GM21367 (cell line): ENCODE measurements around the gene MRPS2.
"Not testable (repeated sequence)": the region's sequence is repeated elsewhere in the genome, so short reads cannot be mapped to it uniquely, and the experiment has no call there.

Experiments
- ATAC-seq: cut with Tn5 transposase; IDR thresholded peaks from one replicate; pipeline ENCODE4 v1.9.1; 2021; ENCODE audit not compliant: unreplicated experiment

MRPS2 gene

GRCh38 chr9:135513351-135513846, 12.9 kb downstream of the MRPS2 start:
- no peak for ATAC-seq

GRCh38 chr9:135513906-135514305, 13.4 kb downstream of the MRPS2 start:
- not testable (repeated sequence) for ATAC-seq

DNA sequence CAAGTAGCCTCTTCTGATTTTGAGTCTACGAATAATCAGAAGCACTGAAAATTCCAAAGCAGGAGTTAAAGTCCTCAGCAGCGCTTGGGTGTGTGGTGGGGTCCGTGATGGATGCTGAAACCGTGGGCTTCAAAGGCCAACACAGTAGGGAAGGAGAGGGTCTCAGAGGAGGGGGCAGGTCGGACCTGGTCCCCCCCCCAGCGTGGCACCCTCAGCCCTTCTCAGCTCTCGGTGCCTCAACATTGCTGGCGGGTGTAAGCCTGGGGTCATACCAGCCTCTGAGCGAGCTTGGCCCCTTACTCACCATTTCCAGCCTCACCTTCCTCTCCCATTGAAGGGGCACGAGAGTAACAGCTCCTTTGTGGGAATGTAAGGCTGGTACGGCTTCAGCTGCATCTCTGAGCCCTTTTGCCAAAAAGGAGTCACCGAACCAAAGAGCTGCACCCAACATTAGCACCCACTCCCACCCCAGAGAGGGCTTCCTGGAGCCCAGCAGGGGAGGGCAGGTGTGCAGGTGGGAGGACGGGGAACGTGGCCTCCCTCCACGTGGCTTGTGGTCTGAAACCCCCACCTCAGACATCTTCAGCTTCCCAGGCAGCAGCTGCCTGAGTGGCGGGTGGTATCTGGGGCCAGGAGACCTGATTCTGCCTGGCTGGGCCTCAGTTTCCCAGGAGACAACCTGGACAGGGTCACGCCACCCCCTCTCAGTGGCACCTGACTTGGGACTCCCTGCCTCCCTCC, 14.0 kb downstream of the MRPS2 start:
- no peak for ATAC-seq

- ATAC-seq: no peak
Observed at GRCh38 chr9:135515083-135515951, 14.8 kb downstream of the MRPS2 start.

DNA sequence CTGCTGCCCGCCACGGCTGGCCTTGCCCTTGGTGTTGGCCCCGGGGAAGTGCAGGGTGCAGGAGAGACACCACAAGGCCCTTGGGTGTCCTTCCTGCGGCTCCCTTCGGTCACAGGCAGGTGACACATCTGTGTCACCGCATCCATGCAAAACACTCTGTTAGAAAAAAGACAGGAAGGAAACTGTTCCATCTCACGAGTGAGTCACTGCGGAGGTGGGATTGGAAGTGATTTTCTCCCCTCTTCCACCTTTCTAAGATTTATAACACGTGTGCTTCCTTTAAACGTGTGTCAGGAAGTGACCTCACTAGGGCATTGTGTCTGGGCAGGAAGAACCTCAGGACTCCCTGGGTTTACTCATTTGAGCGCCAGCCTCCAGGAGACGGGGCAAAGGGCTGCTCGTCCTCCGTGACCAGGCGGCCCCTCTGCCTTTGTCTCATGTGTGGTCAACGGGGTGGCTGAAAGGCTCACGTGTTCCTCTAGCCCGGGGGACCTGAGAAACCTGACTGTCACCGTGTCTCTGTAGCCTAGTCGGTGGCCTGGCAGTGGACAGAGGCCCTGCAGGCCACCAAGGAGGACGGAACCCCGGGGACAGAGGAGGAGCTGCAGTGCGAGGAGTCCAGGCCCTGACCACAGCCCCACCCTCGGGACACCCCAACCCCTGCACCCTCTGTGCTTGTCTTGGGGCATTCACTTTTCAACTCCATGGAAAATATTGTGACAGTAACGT, 15.8 kb downstream of the MRPS2 start:
- no peak for ATAC-seq

- no peak for ATAC-seq
Observed at GRCh38 chr9:135517407-135517822, 16.9 kb downstream of the MRPS2 start.

- ATAC-seq: no peak
Observed at GRCh38 chr9:135519179-135519971, 18.9 kb downstream of the MRPS2 start.

DNA sequence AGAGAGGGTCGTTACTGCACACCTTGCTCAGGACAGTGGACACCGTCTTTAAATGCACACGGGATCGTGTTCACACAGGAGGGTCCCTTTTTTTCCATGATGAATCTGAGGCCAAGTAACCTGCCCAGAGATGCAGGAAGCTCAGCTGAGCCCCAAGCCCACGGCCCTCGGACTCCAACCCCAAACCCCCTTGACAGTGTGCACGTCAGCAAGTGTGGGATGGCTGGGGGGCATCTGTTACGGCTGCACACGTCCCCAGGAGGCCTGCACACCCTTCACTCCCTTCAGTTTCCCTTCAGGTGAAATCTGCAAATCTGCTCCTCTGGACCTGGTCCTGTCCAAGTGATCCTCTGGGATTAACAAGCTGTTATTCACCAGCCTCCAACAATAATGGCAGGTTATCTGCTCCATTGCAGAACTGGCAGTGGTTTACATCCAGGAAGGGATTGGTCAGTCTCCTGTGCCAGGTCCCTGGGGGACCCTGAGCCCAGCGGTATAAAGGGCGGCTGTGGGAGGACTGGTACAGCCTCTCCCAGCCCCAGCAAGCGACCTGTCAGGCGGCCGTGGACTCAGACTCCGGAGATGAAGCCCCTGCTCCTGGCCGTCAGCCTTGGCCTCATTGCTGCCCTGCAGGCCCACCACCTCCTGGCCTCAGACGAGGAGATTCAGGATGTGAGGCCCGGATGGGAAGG, 20.6 kb downstream of the MRPS2 start, which contains the start of gene LCN1:
LCN1 (plus strand) TSS at position 525 of the 692 bp plus-strand sequence; CDS start at position 583, 58 bp downstream.
- ATAC-seq: no peak

DNA sequence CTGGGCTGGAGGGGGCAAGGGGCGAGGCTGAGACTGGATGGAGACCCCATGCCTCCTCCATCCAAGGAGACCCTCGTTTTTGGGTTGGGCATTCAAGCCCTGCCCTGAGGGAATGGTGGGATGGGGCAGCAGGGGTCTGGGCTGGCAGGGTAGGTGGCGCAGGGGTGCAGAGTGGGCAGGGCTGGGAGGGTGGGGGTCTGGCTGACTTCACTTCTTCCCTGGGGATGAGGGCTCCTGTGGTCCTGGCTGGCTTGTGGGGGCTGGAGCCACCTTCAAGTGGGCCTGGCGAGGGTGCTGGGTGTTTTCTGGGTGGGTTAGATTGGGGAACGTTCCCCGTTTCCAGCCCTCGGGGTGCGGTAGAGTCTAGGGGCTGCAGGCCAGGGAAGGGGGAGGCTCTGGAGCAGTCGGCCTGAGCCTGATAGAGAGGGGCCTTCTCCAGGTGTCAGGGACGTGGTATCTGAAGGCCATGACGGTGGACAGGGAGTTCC, 21.2 kb downstream of the MRPS2 start:
- ATAC-seq: no peak

DNA sequence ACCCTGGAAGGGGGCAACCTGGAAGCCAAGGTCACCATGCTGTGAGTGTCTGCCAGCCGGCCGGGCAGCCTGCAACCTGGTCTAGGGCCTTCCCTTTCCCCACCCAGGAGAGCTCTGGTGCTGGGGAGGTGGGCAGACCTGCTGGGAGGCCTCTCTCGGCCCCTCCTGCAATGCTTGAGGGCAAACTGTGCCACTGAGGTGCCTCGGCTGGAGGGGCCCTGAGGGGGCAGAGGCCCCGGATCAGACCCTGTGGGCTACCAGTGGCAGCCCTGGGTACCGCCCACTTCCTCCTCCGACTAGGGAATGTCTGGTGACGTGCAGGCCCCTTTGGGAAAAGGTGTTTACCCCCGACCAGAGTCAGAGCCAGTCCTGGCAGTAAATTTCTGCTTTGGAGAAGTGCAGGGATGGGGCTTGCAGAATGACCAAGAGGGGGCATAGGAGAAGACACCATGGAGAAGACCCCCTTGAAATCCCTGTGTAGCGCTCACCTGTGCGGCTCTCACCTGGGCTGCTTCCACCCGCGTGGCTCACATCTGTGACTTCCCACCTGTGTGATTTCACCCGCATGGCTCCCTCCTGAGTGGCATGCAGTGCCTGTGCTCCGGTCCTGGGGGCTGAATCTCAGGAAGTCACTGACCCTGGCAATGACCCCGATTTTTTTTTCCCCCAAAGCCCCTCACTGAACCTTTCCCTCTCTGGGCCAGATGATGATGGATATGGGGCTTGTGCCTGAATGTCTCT, 21.8 kb downstream of the MRPS2 start:
- no peak for ATAC-seq

GRCh38 chr9:135522931-135523330, 22.4 kb downstream of the MRPS2 start:
- ATAC-seq: no peak

- ATAC-seq: no peak
Observed at GRCh38 chr9:135523521-135524129, 23.1 kb downstream of the MRPS2 start.

DNA sequence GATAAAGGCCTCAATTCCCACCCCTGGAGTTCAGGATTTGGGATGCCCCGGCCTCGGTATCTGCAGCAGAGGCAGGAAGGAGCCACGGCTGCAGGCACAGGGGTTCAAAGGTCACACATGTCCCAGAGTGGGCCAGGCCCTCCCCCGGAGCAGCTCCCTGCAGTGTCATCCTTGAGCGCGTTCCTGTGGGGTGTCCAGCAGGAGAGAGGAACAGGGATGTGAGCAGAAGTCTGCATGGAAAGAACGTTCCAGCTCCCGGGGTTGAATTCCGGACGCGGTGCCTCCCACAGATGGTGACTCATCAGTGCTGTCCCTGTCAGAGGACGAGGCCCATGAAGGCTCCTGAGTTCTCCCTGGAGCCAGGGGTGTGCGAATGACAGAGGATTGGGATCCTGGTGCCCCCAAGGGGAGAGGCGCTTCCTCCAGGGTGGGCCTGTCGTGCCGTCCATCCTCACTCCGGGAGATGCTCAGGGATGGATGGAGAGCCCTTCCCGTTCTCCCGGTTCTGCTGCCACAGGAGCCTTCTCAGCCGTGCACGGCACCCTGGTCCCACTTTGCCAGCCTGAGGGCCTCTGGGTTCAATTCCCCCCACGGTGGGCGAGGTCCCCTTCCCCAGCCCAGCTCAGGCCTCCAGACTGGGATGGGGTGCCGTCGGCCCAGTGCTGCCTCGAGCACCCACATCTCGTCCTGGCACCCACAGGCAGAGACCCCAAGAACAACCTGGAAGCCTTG, 23.8 kb downstream of the MRPS2 start:
- ATAC-seq: no peak

DNA sequence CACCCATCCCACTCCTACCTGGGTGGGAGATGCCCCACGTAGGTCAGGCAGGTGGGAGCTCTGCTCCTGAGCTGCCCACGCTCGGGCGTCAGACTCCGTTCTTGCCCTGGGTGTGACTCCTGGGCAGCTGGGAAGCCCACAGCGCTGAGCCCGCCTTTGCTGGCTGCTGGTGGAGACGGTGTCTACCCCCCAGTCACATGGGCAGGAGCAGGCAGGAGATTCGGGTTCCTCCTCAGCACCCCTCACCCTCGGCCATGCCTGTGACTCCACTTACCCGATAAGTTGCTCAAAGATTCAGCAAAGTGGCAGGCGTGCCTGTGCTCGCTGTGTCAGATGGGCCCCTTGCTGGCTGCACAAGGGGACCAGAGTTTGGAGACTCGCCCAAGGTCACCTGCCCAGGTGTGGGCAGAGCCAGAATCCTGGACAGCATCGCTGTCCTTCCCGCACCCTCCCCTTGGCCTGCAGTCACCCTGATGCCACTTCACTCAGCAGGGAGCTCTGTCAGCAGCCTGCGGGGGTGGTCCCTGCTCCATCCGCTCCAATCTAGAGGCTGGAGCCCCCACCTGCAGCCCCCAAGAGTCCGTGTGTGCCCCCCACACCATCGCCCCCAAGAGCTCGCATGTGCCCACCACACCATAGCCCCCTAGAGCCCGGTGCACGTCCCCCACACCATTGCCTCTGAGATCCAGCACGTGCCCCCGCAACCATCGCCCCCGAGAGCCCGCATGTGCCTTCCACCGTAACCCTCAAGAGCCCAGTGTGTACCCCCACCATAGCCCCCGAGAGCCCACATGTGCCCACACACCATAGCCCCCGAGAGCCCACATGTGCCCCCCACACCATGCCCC, 25.0 kb downstream of the MRPS2 start:
- ATAC-seq: no peak

- no peak for ATAC-seq
Observed at GRCh38 chr9:135526089-135526729, 25.7 kb downstream of the MRPS2 start.
